Muscle of back (tissue), 11 donors: ENCODE measurements around the gene CDK15. TPM values are rescaled to one million over a fixed set of nuclear protein-coding genes. Genes with fewer than 3 reads are reported as not detected.

Experiments used
- DNase-seq, 3 donors: peaks; one replicate each; pipeline versions ENCODE4 v3.0.0 to v3.0.0-alpha.2; 2013
- polyA plus RNA-seq, 10 donors: library from polyadenylated mRNA; unstranded; fragments of 120-200 nt; gene quantifications; one replicate each; pipeline ENCODE4 v1.2.1, GENCODE V29; 2013; ENCODE audit not compliant: insufficient read length in 10 of 10

CDK15 gene
- polyA plus RNA-seq, 10 donors: 0.67 to 2.7 (median 1.2) TPM

- DNase-seq: no peak
Observed at GRCh38 chr2:201866643-201867473, 60.5 kb downstream of the CDK15 start.

- DNase-seq: no peak
Observed at GRCh38 chr2:201871471-201871870, 65.1 kb downstream of the CDK15 start.

- no peak for DNase-seq
Observed at GRCh38 chr2:201872591-201872990, 66.3 kb downstream of the CDK15 start.

- DNase-seq: no peak
Observed at GRCh38 chr2:201879996-201880395, 73.7 kb downstream of the CDK15 start.

GRCh38 chr2:201880579-201880978 lies 74.2 kb downstream of the CDK15 start:
- peak in 1 of 3 donors; percentile 53 for DNase-seq

GRCh38 chr2:201880993-201881611 lies 74.8 kb downstream of the CDK15 start:
- DNase-seq: peak in 1 of 3 donors; percentile 68

GRCh38 chr2:201881741-201882140 lies 75.4 kb downstream of the CDK15 start:
- DNase-seq: peak in 1 of 3 donors; percentile 26

GRCh38 chr2:201882353-201883090 lies 76.2 kb downstream of the CDK15 start:
- peak in 2 of 3 donors; percentile 38 to 70 for DNase-seq

GRCh38 chr2:201883606-201884369 lies 77.5 kb downstream of the CDK15 start:
- DNase-seq: peak; percentile 69 to 82 (median 81)

- DNase-seq: no peak
Observed at GRCh38 chr2:201886504-201886903, 80.2 kb downstream of the CDK15 start.

GRCh38 chr2:201887773-201888425 lies 81.6 kb downstream of the CDK15 start:
- peak in 1 of 3 donors; percentile 16 for DNase-seq

- DNase-seq: peak in 1 of 3 donors; percentile 54
Observed at GRCh38 chr2:201888426-201888800, 82.1 kb downstream of the CDK15 start.

- no peak for DNase-seq
Observed at GRCh38 chr2:201890453-201890852, 84.1 kb downstream of the CDK15 start.

- no peak for DNase-seq
Observed at GRCh38 chr2:201891676-201892075, 85.3 kb downstream of the CDK15 start.

GRCh38 chr2:201892516-201892915 lies 86.2 kb downstream of the CDK15 start:
- peak in 1 of 3 donors; percentile 11 for DNase-seq

- DNase-seq: no peak
Observed at GRCh38 chr2:201900362-201900761, 94.0 kb downstream of the CDK15 start.

- DNase-seq: no peak
Observed at GRCh38 chr2:201901786-201902185, 95.4 kb downstream of the CDK15 start.

- DNase-seq: no peak
Observed at GRCh38 chr2:201904538-201905420, 98.4 kb downstream of the CDK15 start.

GRCh38 chr2:201906777-201907562 lies 100.6 kb downstream of the CDK15 start:
- no peak for DNase-seq
